ENCODE measurements around the gene TMEM184B. TPM values are rescaled to one million over a fixed set of nuclear protein-coding genes. Genes with fewer than 3 reads are reported as not detected.

TMEM184B gene
- total and polyA plus RNA-seq, 10 of the 15 experiments (the other 5 are each of a cell fraction or from before 2014, with no cell fraction given): 0.56 to 22.4 (median 7.9) TPM

DNA sequence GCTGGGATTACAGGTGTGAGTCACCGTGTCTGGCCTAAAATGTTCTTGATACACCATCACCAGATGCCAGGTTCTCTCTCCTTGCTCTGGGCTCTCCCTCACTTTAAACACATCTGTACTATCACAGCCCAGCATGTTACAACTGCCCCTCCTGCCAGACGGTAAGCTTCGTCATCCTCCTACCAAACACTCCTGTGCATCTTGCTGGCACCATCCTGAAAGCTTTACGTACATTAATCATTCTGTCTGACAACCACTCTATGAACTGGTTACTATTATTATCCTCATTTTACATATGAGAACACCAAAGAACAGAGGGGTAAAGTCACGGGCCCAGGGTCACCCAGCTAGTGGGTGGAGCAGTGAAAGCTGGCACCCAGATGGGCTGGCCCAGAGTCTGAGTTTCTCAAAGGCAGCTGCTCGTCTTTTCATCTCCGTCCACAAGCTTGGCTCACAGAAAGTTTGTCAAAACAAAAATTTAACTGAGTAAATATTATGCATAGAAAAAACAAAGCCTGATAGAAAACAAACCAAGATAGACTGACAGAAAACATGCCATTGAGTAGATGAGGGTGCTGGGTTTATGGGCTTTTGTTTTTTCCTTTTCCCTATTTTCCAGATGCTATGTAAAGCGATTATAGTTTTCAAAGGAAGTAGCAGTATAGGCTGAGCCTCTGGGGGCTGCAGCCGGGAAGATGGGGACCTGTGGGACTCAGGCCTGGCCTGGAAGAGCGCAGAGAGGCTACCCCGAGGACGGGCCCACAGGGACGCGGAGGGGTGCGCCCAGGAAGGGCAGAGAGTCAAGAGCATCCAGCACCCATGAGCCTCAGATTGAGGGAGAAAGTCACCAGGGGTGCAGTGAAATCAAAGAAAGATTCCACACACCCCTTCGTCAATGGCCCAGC lies 100.6 kb downstream of the TMEM184B start (continued):
- no peak for TF ChIP-seq BMI1 (IDR thresholded peaks at IDR 0.05; ENCODE audit: borderline replicate concordance)

DNA sequence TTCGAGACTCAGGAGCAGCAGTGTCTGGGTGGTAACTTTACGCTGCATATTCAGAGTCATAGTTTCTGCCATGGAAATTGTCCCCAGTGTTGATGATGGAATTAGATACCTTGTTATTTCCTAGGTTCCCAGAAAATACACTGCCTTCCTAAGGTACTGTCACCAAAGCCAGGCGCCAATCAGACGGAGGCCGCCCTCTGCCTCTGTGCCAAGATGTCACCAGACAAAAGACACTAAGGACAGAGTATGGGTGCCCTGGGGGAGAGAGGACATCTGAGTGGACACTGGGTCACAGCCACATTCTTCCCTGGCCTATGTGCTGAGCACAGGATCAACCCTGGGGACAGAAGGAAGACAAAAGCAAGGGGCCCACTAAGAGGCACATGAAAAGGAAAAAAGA lies 102.3 kb downstream of the TMEM184B start:
- ChIA-PET SMC1A (ENCODE audit: uncharacterized antibody, unreplicated experiment) (no interaction called here), CTCF (no interaction called here), RAD21 (ENCODE audit: unreplicated experiment) (no interaction called here), POLR2A (no interaction called here)
- DNase-seq (ENCODE audit: low read depth, low spot score) (no peak), FAIRE-seq (no peak), ATAC-seq (no peak)
- Histone ChIP-seq H3K36me3 (ENCODE audit: control insufficient read depth in 2 of 2, insufficient read depth in 2 of 2, low read length in 1 of 2) (peaks cover 4 to 6% of the 10 kb centered on the region in 2 experiments; a peak in 3 of 4 replicates), H3K27ac (ENCODE audit: control insufficient read depth, insufficient read depth) (no peak overlapping the region), H3K79me2 (ENCODE audit: control insufficient read depth, insufficient read depth, low read length) (no peaks in the 10 kb centered on the region), H3K9me3 (replicated peaks; ENCODE audit: control insufficient read depth, insufficient read depth, low read length) (no peaks in the 10 kb centered on the region), H4K20me1 (ENCODE audit: control insufficient read depth, insufficient read depth) (no peaks in the 10 kb centered on the region), H3K9ac (ENCODE audit: control insufficient read depth, insufficient read depth, low read length) (no peak overlapping the region), H2AFZ (ENCODE audit: control insufficient read depth, low read depth, low read length) (no peak overlapping the region), H3K4me3 (no peak overlapping the region), H3K4me1 (ENCODE audit: control insufficient read depth, insufficient read depth, low read length) (peaks cover under 1% of the 10 kb centered on the region; the same call in 1 of the 2 replicates), H3K4me2 (ENCODE audit: control insufficient read depth, insufficient read depth) (no peak overlapping the region), H3K27me3 (replicated peaks in 1 of 2; ENCODE audit: control insufficient read depth in 2 of 2, insufficient read depth in 2 of 2, low read length in 1 of 2) (no peaks in the 10 kb centered on the region)
- in situ Hi-C loops (cut with MboI): no loop called here
- TF ChIP-seq TARDBP (IDR thresholded peaks at IDR 0.05; ENCODE audit: borderline replicate concordance) (no peak), EGR1 (IDR thresholded peaks at IDR 0.05; ENCODE audit: borderline replicate concordance in 1 of 2, low read depth in 2 of 2, low read length in 2 of 2) (no peak), MTA3 (IDR thresholded peaks at IDR 0.05; ENCODE audit: borderline replicate concordance, low read length) (no peak), RB1 (IDR thresholded peaks at IDR 0.05; ENCODE audit: borderline replicate concordance) (no peak), EED (IDR thresholded peaks at IDR 0.05; ENCODE audit: low read depth) (no peak), SREBF2 (IDR thresholded peaks at IDR 0.05; ENCODE audit: low read length) (no peak), KAT2A (conservative IDR thresholded peaks at IDR 0.05; ENCODE audit: control insufficient read depth, low read depth, low read length) (no peak)
- TF ChIP-seq, protein P1, sequence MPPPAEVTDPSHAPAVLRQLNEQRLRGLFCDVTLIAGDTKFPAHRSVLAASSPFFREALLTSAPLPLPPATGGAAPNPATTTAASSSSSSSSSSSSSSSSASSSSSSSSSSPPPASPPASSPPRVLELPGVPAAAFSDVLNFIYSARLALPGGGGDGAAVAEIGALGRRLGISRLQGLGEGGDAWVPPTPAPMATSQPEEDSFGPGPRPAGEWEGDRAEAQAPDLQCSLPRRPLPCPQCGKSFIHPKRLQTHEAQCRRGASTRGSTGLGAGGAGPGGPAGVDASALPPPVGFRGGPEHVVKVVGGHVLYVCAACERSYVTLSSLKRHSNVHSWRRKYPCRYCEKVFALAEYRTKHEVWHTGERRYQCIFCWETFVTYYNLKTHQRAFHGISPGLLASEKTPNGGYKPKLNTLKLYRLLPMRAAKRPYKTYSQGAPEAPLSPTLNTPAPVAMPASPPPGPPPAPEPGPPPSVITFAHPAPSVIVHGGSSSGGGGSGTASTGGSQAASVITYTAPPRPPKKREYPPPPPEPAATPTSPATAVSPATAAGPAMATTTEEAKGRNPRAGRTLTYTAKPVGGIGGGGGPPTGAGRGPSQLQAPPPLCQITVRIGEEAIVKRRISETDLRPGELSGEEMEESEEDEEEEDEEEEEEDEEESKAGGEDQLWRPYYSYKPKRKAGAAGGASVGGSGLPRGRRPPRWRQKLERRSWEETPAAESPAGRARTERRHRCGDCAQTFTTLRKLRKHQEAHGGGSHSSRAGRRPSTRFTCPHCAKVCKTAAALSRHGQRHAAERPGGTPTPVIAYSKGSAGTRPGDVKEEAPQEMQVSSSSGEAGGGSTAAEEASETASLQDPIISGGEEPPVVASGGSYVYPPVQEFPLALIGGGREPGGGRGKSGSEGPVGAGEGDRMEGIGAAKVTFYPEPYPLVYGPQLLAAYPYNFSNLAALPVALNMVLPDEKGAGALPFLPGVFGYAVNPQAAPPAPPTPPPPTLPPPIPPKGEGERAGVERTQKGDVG (CRISPR knock-in tag; IDR thresholded peaks at IDR 0.05): no peak
- no TSS peak for BruUV-seq (replicated peaks)
- WGBS (ENCODE audit: insufficient coverage, insufficient replicate concordance, low lambda C conversion rate, missing lambda C conversion rate): 77% methylated on average over 5 of the region's 5 CpGs
- intact Hi-C loops (cut with micrococcal nuclease; ENCODE audit: unreplicated experiment): no loop called here

Small RNA genes within 50 kb of the gene (small RNA-seq; reads per million reads assigned to genes)
- gene RF00017: not detected
- not detected for gene RN7SL704P

Other genes with a start within 250 kb of the TMEM184B start
Only the 7 nearest of the 9 such genes appear.
- not detected in 2 replicates for gene SLC16A8, start 188.8 kb downstream of the TMEM184B start, total RNA-seq (2014; rRNA removed)
- gene SLC16A8, start 188.8 kb downstream of the TMEM184B start, total RNA-seq (2014; rRNA removed; fragmentation: Illumina TruSeq; extraction: Trizol): not detected in 2 replicates
- not detected in 2 replicates for gene SLC16A8, start 188.8 kb downstream of the TMEM184B start, total RNA-seq (2021)
- not detected in 2 replicates for gene SLC16A8, start 188.8 kb downstream of the TMEM184B start, polyA plus RNA-seq (2011; rRNA removed)
- gene SLC16A8, start 188.8 kb downstream of the TMEM184B start, polyA plus RNA-seq (2014; fragmentation: Illumina TruSeq; extraction: Trizol): not detected in 2 replicates
- gene SLC16A8, start 188.8 kb downstream of the TMEM184B start, polyA plus RNA-seq (2014; fragmentation: Nextera tagmentation; extraction: Ambion mirVana): not detected
- not detected in 2 replicates for gene SLC16A8, start 188.8 kb downstream of the TMEM184B start, polyA plus RNA-seq (2014; rRNA removed)
- not detected for gene SLC16A8, start 188.8 kb downstream of the TMEM184B start, polyA plus RNA-seq (2016; fragmentation: Nextera tagmentation; extraction: Ambion mirVana)
- gene BAIAP2L2, start 162.3 kb downstream of the TMEM184B start, total RNA-seq (2014; rRNA removed): 0.11 TPM in 1 of 2 replicates, not detected in the other
- not detected in 2 replicates for gene BAIAP2L2, start 162.3 kb downstream of the TMEM184B start, total RNA-seq (2014; rRNA removed; fragmentation: Illumina TruSeq; extraction: Trizol)
- 0.08 and 0.38 TPM in 2 replicates for gene BAIAP2L2, start 162.3 kb downstream of the TMEM184B start, total RNA-seq (2021)
- gene BAIAP2L2, start 162.3 kb downstream of the TMEM184B start, polyA plus RNA-seq (2011; rRNA removed): 0.04 and 0.08 TPM in 2 replicates
- not detected in 2 replicates for gene BAIAP2L2, start 162.3 kb downstream of the TMEM184B start, polyA plus RNA-seq (2014; fragmentation: Illumina TruSeq; extraction: Trizol)
- not detected for gene BAIAP2L2, start 162.3 kb downstream of the TMEM184B start, polyA plus RNA-seq (2014; fragmentation: Nextera tagmentation; extraction: Ambion mirVana)
- gene BAIAP2L2, start 162.3 kb downstream of the TMEM184B start, polyA plus RNA-seq (2014; rRNA removed): 0.17 and 0.48 TPM in 2 replicates
- under 1 TPM in 1 of 2 experiments, not detected in 1; 0.11 TPM for gene BAIAP2L2, start 162.3 kb downstream of the TMEM184B start, polyA plus RNA-seq (2016; fragmentation: Nextera tagmentation; extraction: Ambion mirVana)
- gene PLA2G6, start 91.2 kb downstream of the TMEM184B start, total RNA-seq (2014; rRNA removed): 17.3 and 20.3 TPM in 2 replicates
- gene PLA2G6, start 91.2 kb downstream of the TMEM184B start, total RNA-seq (2014; rRNA removed; fragmentation: Illumina TruSeq; extraction: Trizol): 11.7 and 13.5 TPM in 2 replicates
- gene PLA2G6, start 91.2 kb downstream of the TMEM184B start, total RNA-seq (2021): 16.7 and 23.2 TPM in 2 replicates
- gene PLA2G6, start 91.2 kb downstream of the TMEM184B start, polyA plus RNA-seq (2011; rRNA removed): 25.3 and 42.2 TPM in 2 replicates
- gene PLA2G6, start 91.2 kb downstream of the TMEM184B start, polyA plus RNA-seq (2014; fragmentation: Illumina TruSeq; extraction: Trizol): 14.2 and 18.9 TPM in 2 replicates
- gene PLA2G6, start 91.2 kb downstream of the TMEM184B start, polyA plus RNA-seq (2014; fragmentation: Nextera tagmentation; extraction: Ambion mirVana): under 1 TPM; 0.15 to 0.27 TPM
- 28.1 and 30.7 TPM in 2 replicates for gene PLA2G6, start 91.2 kb downstream of the TMEM184B start, polyA plus RNA-seq (2014; rRNA removed)
- gene PLA2G6, start 91.2 kb downstream of the TMEM184B start, polyA plus RNA-seq (2016; fragmentation: Nextera tagmentation; extraction: Ambion mirVana): 10 to 100 TPM; 10.0 to 12.6 TPM
- 1.0 and 1.1 TPM in 2 replicates for gene MAFF, start 71.0 kb downstream of the TMEM184B start, total RNA-seq (2014; rRNA removed)
- 0.54 and 0.88 TPM in 2 replicates for gene MAFF, start 71.0 kb downstream of the TMEM184B start, total RNA-seq (2014; rRNA removed; fragmentation: Illumina TruSeq; extraction: Trizol)
- 0.87 and 1.4 TPM in 2 replicates for gene MAFF, start 71.0 kb downstream of the TMEM184B start, total RNA-seq (2021)
- gene MAFF, start 71.0 kb downstream of the TMEM184B start, polyA plus RNA-seq (2011; rRNA removed): 1.9 and 2.3 TPM in 2 replicates
- gene MAFF, start 71.0 kb downstream of the TMEM184B start, polyA plus RNA-seq (2014; fragmentation: Illumina TruSeq; extraction: Trizol): 0.57 and 0.81 TPM in 2 replicates
- gene MAFF, start 71.0 kb downstream of the TMEM184B start, polyA plus RNA-seq (2014; fragmentation: Nextera tagmentation; extraction: Ambion mirVana): under 1 TPM in 1 of 2 experiments, not detected in 1; 0.22 TPM
- 1.0 and 1.3 TPM in 2 replicates for gene MAFF, start 71.0 kb downstream of the TMEM184B start, polyA plus RNA-seq (2014; rRNA removed)
- under 1 TPM; 0.32 to 0.78 TPM for gene MAFF, start 71.0 kb downstream of the TMEM184B start, polyA plus RNA-seq (2016; fragmentation: Nextera tagmentation; extraction: Ambion mirVana)
- 78.7 and 88.5 TPM in 2 replicates for gene CSNK1E, start 44.4 kb upstream of the TMEM184B start, total RNA-seq (2014; rRNA removed)
- 48.3 and 51.6 TPM in 2 replicates for gene CSNK1E, start 44.4 kb upstream of the TMEM184B start, total RNA-seq (2014; rRNA removed; fragmentation: Illumina TruSeq; extraction: Trizol)
- 89.9 and 98.8 TPM in 2 replicates for gene CSNK1E, start 44.4 kb upstream of the TMEM184B start, total RNA-seq (2021)
- 47.6 and 79.5 TPM in 2 replicates for gene CSNK1E, start 44.4 kb upstream of the TMEM184B start, polyA plus RNA-seq (2011; rRNA removed)
- 52.4 and 78.3 TPM in 2 replicates for gene CSNK1E, start 44.4 kb upstream of the TMEM184B start, polyA plus RNA-seq (2014; fragmentation: Illumina TruSeq; extraction: Trizol)
- 10 to 100 TPM in 1 of 2 experiments, 1 to 10 TPM in 1; 5.9 to 12.6 TPM for gene CSNK1E, start 44.4 kb upstream of the TMEM184B start, polyA plus RNA-seq (2014; fragmentation: Nextera tagmentation; extraction: Ambion mirVana)
- gene CSNK1E, start 44.4 kb upstream of the TMEM184B start, polyA plus RNA-seq (2014; rRNA removed): 103 and 107 TPM in 2 replicates
- gene CSNK1E, start 44.4 kb upstream of the TMEM184B start, polyA plus RNA-seq (2016; fragmentation: Nextera tagmentation; extraction: Ambion mirVana): 10 to 100 TPM; 17.3 to 18.5 TPM
- not detected in 2 replicates for gene KCNJ4, start 182.2 kb upstream of the TMEM184B start, total RNA-seq (2014; rRNA removed)
- not detected in 2 replicates for gene KCNJ4, start 182.2 kb upstream of the TMEM184B start, total RNA-seq (2014; rRNA removed; fragmentation: Illumina TruSeq; extraction: Trizol)
- not detected in 2 replicates for gene KCNJ4, start 182.2 kb upstream of the TMEM184B start, total RNA-seq (2021)
- not detected in 2 replicates for gene KCNJ4, start 182.2 kb upstream of the TMEM184B start, polyA plus RNA-seq (2011; rRNA removed)
- gene KCNJ4, start 182.2 kb upstream of the TMEM184B start, polyA plus RNA-seq (2014; fragmentation: Illumina TruSeq; extraction: Trizol): not detected in 2 replicates
- not detected for gene KCNJ4, start 182.2 kb upstream of the TMEM184B start, polyA plus RNA-seq (2014; fragmentation: Nextera tagmentation; extraction: Ambion mirVana)
- gene KCNJ4, start 182.2 kb upstream of the TMEM184B start, polyA plus RNA-seq (2014; rRNA removed): not detected in 2 replicates
- not detected for gene KCNJ4, start 182.2 kb upstream of the TMEM184B start, polyA plus RNA-seq (2016; fragmentation: Nextera tagmentation; extraction: Ambion mirVana)
- gene KDELR3, start 195.1 kb upstream of the TMEM184B start, total RNA-seq (2014; rRNA removed): 0.45 TPM in 1 of 2 replicates, not detected in the other
- 0.18 TPM in 1 of 2 replicates, not detected in the other for gene KDELR3, start 195.1 kb upstream of the TMEM184B start, total RNA-seq (2014; rRNA removed; fragmentation: Illumina TruSeq; extraction: Trizol)
- 0.18 and 0.19 TPM in 2 replicates for gene KDELR3, start 195.1 kb upstream of the TMEM184B start, total RNA-seq (2021)
- 0.98 and 1.4 TPM in 2 replicates for gene KDELR3, start 195.1 kb upstream of the TMEM184B start, polyA plus RNA-seq (2011; rRNA removed)
- gene KDELR3, start 195.1 kb upstream of the TMEM184B start, polyA plus RNA-seq (2014; fragmentation: Illumina TruSeq; extraction: Trizol): 0.25 and 0.43 TPM in 2 replicates
- gene KDELR3, start 195.1 kb upstream of the TMEM184B start, polyA plus RNA-seq (2014; fragmentation: Nextera tagmentation; extraction: Ambion mirVana): under 1 TPM; 0.24 TPM
- gene KDELR3, start 195.1 kb upstream of the TMEM184B start, polyA plus RNA-seq (2014; rRNA removed): 0.15 and 0.36 TPM in 2 replicates
- under 1 TPM; 0.32 to 0.36 TPM for gene KDELR3, start 195.1 kb upstream of the TMEM184B start, polyA plus RNA-seq (2016; fragmentation: Nextera tagmentation; extraction: Ambion mirVana)

Measured in GM12878 (cell line).